Keratinocyte (primary cell): ENCODE results near the gene TCF19. TPM values are rescaled to one million over a fixed set of nuclear protein-coding genes. Genes with fewer than 3 reads are reported as not detected.

ENCODE experiments used
- DNase-seq: peaks from one replicate; pipeline ENCODE4 v3.0.0-alpha.2; 2011; ENCODE audit warnings: low read depth, missing footprints, low spot score
- FAIRE-seq: peaks from 2 replicates; lab custom pipeline; 2011; peaks lifted over from hg19 to GRCh38; lab: Jason Lieb, UNC
- H2AFZ ChIP-seq: 2 replicates; pipeline ENCODE4 v1.6.0; 2012; ENCODE audit warnings: low read length, control low read depth, inconsistent platforms; ENCODE audit not compliant: control insufficient read depth
- H3K27ac ChIP-seq: 2 replicates; pipeline ENCODE4 v1.5.1; 2011; ENCODE audit warnings: low read length; ENCODE audit not compliant: control insufficient read depth, insufficient read depth
- H3K27me3 ChIP-seq: 3 replicates; pipeline ENCODE4 v1.6.0; 2011; ENCODE audit warnings: low read length; ENCODE audit not compliant: control insufficient read depth, insufficient read depth; ENCODE audit errors: extremely low read depth
- H3K36me3 ChIP-seq, 2 experiments: 2 replicates in 1 of 2; 3 replicates in 1 of 2; pipeline ENCODE4 v1.5.1; 2011; ENCODE audit warnings: low read length in 2 of 2, mild to moderate bottlenecking in 1 of 2; ENCODE audit not compliant: control insufficient read depth in 2 of 2, insufficient read depth in 2 of 2; ENCODE audit errors: extremely low read depth in 1 of 2
- H3K4me1 ChIP-seq: 3 replicates; pipeline ENCODE4 v1.5.1; 2011; ENCODE audit warnings: low read length; ENCODE audit not compliant: control insufficient read depth, insufficient read depth; ENCODE audit errors: extremely low read depth
- H3K4me2 ChIP-seq: 3 replicates; pipeline ENCODE4 v1.6.0; 2011; ENCODE audit warnings: low read depth, low read length; ENCODE audit not compliant: control insufficient read depth, insufficient read depth; ENCODE audit errors: extremely low read depth
- H3K4me3 ChIP-seq, 3 experiments: fragments of 200-600 bp in 1 of 3; sonication (generic) in 1 of 3; 2 replicates in 2 of 3; 3 replicates in 1 of 3; pipeline ENCODE4 v1.5.1; 2011 to 2016; ENCODE audit warnings: low read length in 3 of 3, mild to moderate bottlenecking in 3 of 3, control low read depth in 2 of 3, inconsistent platforms in 1 of 3, low read depth in 1 of 3, mixed read lengths in 1 of 3, mixed run types in 1 of 3, moderate library complexity in 1 of 3; ENCODE audit not compliant: control insufficient read depth in 2 of 3, insufficient read depth in 2 of 3; ENCODE audit errors: extremely low read depth in 1 of 3
- H3K79me2 ChIP-seq: 2 replicates; pipeline ENCODE4 v1.6.0; 2012; ENCODE audit warnings: low read length; ENCODE audit not compliant: control insufficient read depth, insufficient read depth
- H3K9ac ChIP-seq: 3 replicates; pipeline ENCODE4 v1.6.0; 2011; ENCODE audit warnings: low read length; ENCODE audit not compliant: control insufficient read depth, insufficient read depth; ENCODE audit errors: extremely low read depth
- H3K9me1 ChIP-seq: 3 replicates; pipeline ENCODE4 v1.6.0; 2011; ENCODE audit warnings: low read length; ENCODE audit not compliant: control insufficient read depth, insufficient read depth; ENCODE audit errors: extremely low read depth
- H3K9me3 ChIP-seq: 2 replicates; pipeline ENCODE4 v1.5.1; 2012; ENCODE audit warnings: low read depth, low read length; ENCODE audit not compliant: control insufficient read depth
- H4K20me1 ChIP-seq: 3 replicates; pipeline ENCODE4 v1.6.0; 2011; ENCODE audit warnings: low read length; ENCODE audit not compliant: control insufficient read depth, insufficient read depth; ENCODE audit errors: extremely low read depth
- EZH2 ChIP-seq: IDR thresholded peaks from one replicate; pipeline ENCODE4 v1.6.1; 2012; ENCODE audit warnings: inconsistent platforms, mild to moderate bottlenecking, low read length, moderate library complexity
- dilution Hi-C: fragments of 300-500 bp; cut with MboI; formaldehyde crosslinking; loops from one replicate; pipeline ENCODE4 v1.7.0; 2020; ENCODE audit warnings: low sequenced_read_pairs; ENCODE audit not compliant: extremely low pct_ligation_motif_present
- polyA plus RNA-seq, 5 experiments: library from polyadenylated mRNA; depleted of rRNA in 3 of 5; stranded (reverse) in 3 of 5; stranded (forward) in 1 of 5; unstranded in 1 of 5; fragments of >200 nt; gene quantifications; 1 replicate in 1 of 5; 2 replicates in 3 of 5; 3 replicates in 1 of 5; pipeline versions ENCODE4 v1.2.1 to v1.2.3, GENCODE V29; 2011 to 2012; ENCODE audit warnings: missing spikeins in 2 of 5, low read depth in 1 of 5, low replicate concordance in 1 of 5
- TF ChIP-seq, protein P1 (sequence below), 3 experiments: IDR thresholded peaks in 1 of 3; conservative IDR thresholded peaks in 1 of 3; optimal IDR thresholded peaks in 1 of 3; 2 replicates in 2 of 3; 3 replicates in 1 of 3; pipeline versions ENCODE3 to v1.5.1; 2011; ENCODE audit warnings: low read length in 3 of 3, mild to moderate bottlenecking in 3 of 3, moderate library complexity in 2 of 3, control low read depth in 1 of 3, inconsistent platforms in 1 of 3; ENCODE audit not compliant: insufficient read depth in 2 of 3; ENCODE audit errors: extremely low read depth in 1 of 3

The TCF19 gene
- polyA plus RNA-seq, 1 donor (not counting 4 experiments of a cell fraction or from before 2014, with no cell fraction given): 7.4 TPM

DNA sequence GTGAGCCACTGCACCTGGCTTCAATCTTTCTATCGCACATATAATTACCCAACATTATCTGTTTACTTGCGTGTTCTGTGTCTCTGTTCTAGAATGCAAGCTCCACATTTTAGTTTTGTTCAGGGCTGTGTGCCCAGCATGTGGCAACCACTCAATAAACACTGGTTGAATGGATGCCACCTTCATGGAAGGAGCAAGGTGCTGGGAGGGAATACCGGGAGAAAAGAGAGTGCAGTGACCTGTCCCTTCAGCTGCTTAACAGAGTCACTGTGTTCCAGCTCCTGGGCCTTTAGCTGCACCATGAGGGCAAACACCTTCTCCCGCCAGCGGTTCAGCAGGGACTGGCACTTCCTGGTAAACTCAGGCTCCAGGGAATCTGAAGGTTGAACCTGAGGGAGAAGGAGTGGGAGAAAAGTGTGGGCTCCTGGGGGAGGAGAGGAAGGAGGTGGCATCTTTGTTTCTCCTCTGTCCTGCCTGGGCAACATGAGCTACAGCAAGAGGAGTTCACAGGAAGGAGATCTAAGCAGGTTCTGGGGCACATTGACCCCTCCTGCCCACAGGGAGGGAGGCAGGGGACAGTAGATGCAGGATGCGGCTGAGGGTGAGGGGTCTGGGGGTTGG is 8.5 kb upstream of the TCF19 start:
- FAIRE-seq: no peak
- dilution Hi-C loops: no loop called here
- no peaks in the 10 kb centered on the region for H4K20me1 ChIP-seq

DNA sequence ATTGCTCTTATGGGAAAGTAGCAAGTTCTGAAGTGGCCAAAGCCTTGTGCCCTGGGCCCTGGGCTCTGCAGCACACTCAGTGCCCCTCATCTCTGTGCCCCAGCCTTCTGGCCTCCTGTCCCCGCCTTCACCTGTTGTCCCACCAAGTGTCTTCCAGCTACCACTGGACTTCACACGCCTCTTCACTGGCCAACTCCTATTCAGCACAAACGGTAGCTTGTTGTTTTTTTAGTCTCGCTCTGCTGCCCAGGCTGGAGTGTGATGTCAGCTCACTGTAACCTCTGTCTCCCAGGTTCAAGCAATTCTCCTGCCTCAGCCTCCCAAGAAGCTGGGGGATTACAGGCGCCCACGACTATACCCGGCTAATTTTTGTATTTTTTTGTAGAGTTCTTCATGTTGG is 5.6 kb upstream of the TCF19 start:
- Histone ChIP-seq H3K79me2 (peaks cover 4% of the 10 kb centered on the region), H3K4me3 (no peak overlapping the region), H3K9me3 (no peaks in the 10 kb centered on the region), H3K9me1 (no peaks in the 10 kb centered on the region), H2AFZ (no peak overlapping the region), H3K4me2 (no peak overlapping the region), H4K20me1 (no peaks in the 10 kb centered on the region), H3K4me1 (peaks cover 4% of the 10 kb centered on the region), H3K9ac (no peak overlapping the region), H3K36me3 (peaks cover 0 to 2% of the 10 kb centered on the region in 2 experiments), H3K27ac (no peak overlapping the region), H3K27me3 (no peaks in the 10 kb centered on the region)
- no peak for FAIRE-seq
- DNase-seq: no peak
- no peak for TF ChIP-seq EZH2
- TF ChIP-seq, protein P1, sequence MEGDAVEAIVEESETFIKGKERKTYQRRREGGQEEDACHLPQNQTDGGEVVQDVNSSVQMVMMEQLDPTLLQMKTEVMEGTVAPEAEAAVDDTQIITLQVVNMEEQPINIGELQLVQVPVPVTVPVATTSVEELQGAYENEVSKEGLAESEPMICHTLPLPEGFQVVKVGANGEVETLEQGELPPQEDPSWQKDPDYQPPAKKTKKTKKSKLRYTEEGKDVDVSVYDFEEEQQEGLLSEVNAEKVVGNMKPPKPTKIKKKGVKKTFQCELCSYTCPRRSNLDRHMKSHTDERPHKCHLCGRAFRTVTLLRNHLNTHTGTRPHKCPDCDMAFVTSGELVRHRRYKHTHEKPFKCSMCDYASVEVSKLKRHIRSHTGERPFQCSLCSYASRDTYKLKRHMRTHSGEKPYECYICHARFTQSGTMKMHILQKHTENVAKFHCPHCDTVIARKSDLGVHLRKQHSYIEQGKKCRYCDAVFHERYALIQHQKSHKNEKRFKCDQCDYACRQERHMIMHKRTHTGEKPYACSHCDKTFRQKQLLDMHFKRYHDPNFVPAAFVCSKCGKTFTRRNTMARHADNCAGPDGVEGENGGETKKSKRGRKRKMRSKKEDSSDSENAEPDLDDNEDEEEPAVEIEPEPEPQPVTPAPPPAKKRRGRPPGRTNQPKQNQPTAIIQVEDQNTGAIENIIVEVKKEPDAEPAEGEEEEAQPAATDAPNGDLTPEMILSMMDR (optimal IDR thresholded peaks at IDR 0.05 in 1 of 3, IDR thresholded peaks at IDR 0.05 in 1 of 3, conservative IDR thresholded peaks at IDR 0.05 in 1 of 3; ENCODE audit: extremely low read depth in 1 of 3, insufficient read depth in 2 of 3, low read length in 3 of 3): no peak
- dilution Hi-C loops: no loop called here

More for the DNA sequence above, 8.5 kb upstream of the TCF19 start:
- peaks cover 0 to 2% of the 10 kb centered on the region in 2 experiments for H3K36me3 ChIP-seq
- no peak overlapping the region for H2AFZ ChIP-seq
- no peak overlapping the region for H3K4me2 ChIP-seq
- no peak overlapping the region for H3K4me3 ChIP-seq
- H3K9ac ChIP-seq: no peak overlapping the region
- H3K27me3 ChIP-seq: no peaks in the 10 kb centered on the region
- H3K27ac ChIP-seq: no peak overlapping the region
- H3K9me3 ChIP-seq: no peaks in the 10 kb centered on the region
- no peak for DNase-seq
- no peaks in the 10 kb centered on the region for H3K79me2 ChIP-seq
- H3K4me1 ChIP-seq: no peaks in the 10 kb centered on the region
- TF ChIP-seq EZH2: no peak
- TF ChIP-seq, protein P1 (optimal IDR thresholded peaks at IDR 0.05 in 1 of 3, IDR thresholded peaks at IDR 0.05 in 1 of 3, conservative IDR thresholded peaks at IDR 0.05 in 1 of 3; ENCODE audit: extremely low read depth in 1 of 3, insufficient read depth in 2 of 3, low read length in 3 of 3): no peak
- no peaks in the 10 kb centered on the region for H3K9me1 ChIP-seq
